ENCODE data around the gene PPIA.
"Not testable (repeated sequence)": the region's sequence is repeated elsewhere in the genome, so short reads cannot be mapped to it uniquely, and the experiment has no call there.

The PPIA gene

DNA sequence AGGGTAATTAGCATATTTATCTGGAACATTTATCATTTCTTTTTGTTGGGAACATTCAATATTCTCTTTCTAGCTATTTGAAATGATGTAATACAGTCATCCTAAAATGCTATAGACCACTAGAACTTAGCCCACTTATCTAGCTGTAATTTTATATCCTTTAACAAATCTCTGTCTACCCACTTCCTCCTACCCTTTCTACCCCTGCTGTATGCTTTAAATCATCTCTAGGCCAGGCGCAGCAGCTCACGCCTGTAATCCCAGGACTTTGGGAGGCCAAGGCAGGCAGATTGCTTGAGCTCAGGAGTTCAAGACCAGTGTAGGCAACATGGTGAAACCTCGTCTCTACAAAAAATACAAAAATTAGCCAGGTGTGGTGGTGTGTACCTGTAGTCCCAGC is 22.0 kb upstream of the PPIA start:
- H3K27ac ChIP-seq (ENCODE audit: low read depth, low read length); H3K27me3 ChIP-seq (ENCODE audit: control insufficient read depth in 1 of 2, insufficient read depth in 2 of 2, low read length in 2 of 2); H3K9ac ChIP-seq (ENCODE audit: low read length): not testable (repeated sequence)

DNA sequence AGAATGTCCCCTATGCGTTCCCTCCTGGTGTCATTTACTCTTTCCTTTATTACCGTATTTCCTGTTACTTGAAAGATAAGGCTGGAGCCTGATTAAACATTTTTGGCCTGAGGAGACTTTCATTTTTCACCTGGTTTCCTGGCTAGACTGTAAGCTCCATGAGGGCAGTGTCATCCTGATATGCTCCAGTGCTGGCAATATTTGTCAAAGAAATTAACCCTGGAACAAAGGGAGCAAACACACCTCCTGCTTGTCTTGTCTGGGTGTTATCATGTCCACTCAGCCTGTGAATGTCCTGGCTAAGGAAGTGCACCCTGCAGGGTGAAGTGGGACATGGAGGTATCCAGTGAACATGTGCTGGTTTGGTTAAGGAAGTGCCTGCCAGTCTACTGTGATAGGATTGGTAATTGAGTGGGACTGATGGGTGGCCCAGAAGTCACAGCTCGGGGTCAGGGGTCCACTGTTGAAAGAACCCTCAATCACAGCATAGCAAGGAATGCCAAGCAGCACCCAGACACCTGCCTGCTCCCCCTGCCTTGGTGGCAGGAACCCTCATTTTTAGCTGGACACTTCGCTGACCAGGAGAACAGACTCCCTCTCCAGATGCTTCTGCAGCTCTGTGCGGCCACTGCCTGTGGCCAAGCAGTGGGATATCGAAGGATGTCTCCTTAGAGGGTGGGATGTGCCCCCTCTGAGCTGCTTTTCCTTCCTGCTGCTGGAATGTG is 20.9 kb upstream of the PPIA start:
- H3K9me3 ChIP-seq (ENCODE audit: low read length), result no peaks in the 10 kb centered on the region
- no peak overlapping the region for H3K9ac ChIP-seq (ENCODE audit: low read length)
- no peaks in the 10 kb centered on the region for H3K36me3 ChIP-seq (ENCODE audit: insufficient read depth, low read length)
- H3K27me3 ChIP-seq (ENCODE audit: control insufficient read depth in 1 of 2, insufficient read depth in 2 of 2, low read length in 2 of 2), result no peaks in the 10 kb centered on the region
- peaks cover 4% of the 10 kb centered on the region for H3K4me1 ChIP-seq (ENCODE audit: insufficient read depth, low read length)
- no peak overlapping the region for H3K4me3 ChIP-seq (ENCODE audit: low read depth in 1 of 2, low read length in 2 of 2)
- H3K27ac ChIP-seq (ENCODE audit: low read depth, low read length), result no peak overlapping the region

More for the DNA sequence above, 22.0 kb upstream of the PPIA start:
- H3K4me3 ChIP-seq (ENCODE audit: low read depth in 1 of 2, low read length in 2 of 2); H3K9me3 ChIP-seq (ENCODE audit: low read length); H3K36me3 ChIP-seq (ENCODE audit: insufficient read depth, low read length): not testable (repeated sequence)
- H3K4me1 ChIP-seq (ENCODE audit: insufficient read depth, low read length), result peaks cover 14% of the 10 kb centered on the region

DNA sequence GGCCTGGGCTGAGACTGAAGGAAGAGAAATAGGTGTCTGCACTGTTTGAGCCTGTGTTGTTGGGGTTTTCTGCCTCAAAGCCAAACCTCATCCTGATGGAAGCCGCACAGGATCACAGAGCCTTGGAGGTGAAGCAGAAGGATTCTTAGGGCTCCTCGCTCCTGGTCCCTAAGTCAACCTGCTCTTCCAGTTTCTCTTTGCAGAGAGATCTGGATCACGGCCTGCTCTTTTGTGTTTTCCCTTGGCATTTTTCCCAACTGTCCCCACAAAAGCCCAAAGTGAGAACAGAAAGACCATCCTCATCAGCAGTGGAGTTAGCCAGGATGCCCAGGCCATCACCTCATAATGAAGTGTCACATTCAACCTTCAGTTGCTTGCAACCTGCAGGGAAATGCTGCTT is 20.3 kb upstream of the PPIA start:
- H3K4me3 ChIP-seq (ENCODE audit: low read depth in 1 of 2, low read length in 2 of 2), result no peak overlapping the region

DNA sequence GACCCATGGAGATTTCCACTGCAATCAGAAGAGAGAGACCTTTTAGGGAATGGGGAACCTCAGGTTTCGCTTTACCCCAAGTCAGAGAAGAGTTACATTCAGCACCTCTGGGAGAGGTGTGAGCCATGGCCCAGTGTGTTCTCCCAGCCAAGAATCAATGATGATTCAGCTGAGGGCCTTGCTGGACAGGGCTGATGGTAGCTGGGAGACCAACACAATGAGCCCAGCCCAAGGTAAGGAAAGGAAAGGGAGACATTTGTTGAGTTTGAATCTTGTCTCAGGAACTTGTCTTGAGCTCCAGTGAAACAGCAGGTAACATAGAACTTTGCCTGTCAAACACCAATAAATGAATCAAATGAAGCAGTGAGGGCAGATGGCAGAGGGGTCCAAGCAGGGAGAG is 14.0 kb upstream of the PPIA start:
- H3K9me3 ChIP-seq (ENCODE audit: low read length), result peaks cover 4% of the 10 kb centered on the region
- H3K27ac ChIP-seq (ENCODE audit: low read depth, low read length), result no peak overlapping the region
- H3K27me3 ChIP-seq (ENCODE audit: control insufficient read depth in 1 of 2, insufficient read depth in 2 of 2, low read length in 2 of 2), result no peaks in the 10 kb centered on the region
- no peaks in the 10 kb centered on the region for H3K4me1 ChIP-seq (ENCODE audit: insufficient read depth, low read length)
- no peak overlapping the region for H3K9ac ChIP-seq (ENCODE audit: low read length)
- no peak overlapping the region for H3K4me3 ChIP-seq (ENCODE audit: low read depth in 1 of 2, low read length in 2 of 2)
- H3K36me3 ChIP-seq (ENCODE audit: insufficient read depth, low read length), result no peaks in the 10 kb centered on the region

More for the DNA sequence above, 20.3 kb upstream of the PPIA start:
- no peak overlapping the region for H3K9ac ChIP-seq (ENCODE audit: low read length)
- H3K27me3 ChIP-seq (ENCODE audit: control insufficient read depth in 1 of 2, insufficient read depth in 2 of 2, low read length in 2 of 2), result no peaks in the 10 kb centered on the region
- no peaks in the 10 kb centered on the region for H3K4me1 ChIP-seq (ENCODE audit: insufficient read depth, low read length)
- H3K9me3 ChIP-seq (ENCODE audit: low read length), result no peaks in the 10 kb centered on the region
- H3K36me3 ChIP-seq (ENCODE audit: insufficient read depth, low read length), result no peaks in the 10 kb centered on the region
- no peak overlapping the region for H3K27ac ChIP-seq (ENCODE audit: low read depth, low read length)

DNA sequence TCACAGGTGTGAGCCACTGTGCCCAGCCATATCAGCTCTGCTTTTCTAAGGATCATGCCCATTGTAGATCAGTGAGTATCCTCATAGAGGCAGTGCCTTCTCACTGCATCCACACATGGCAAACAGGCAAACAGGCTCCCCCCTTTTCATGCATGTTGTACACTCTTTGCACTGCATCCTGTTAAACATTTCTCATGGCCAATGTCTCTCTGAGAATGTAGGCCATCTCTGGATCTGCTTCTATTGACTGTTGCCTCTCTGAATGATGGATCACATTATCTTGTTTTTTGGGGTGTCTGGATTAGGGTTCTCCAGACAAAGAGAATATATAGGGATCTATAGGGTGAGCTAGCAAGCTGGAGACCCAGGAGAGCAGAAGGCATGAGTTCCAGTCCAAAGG is 13.1 kb upstream of the PPIA start:
- no peak overlapping the region for H3K27ac ChIP-seq (ENCODE audit: low read depth, low read length)
- H3K9me3 ChIP-seq (ENCODE audit: low read length), result peaks cover 4% of the 10 kb centered on the region
- H3K4me3 ChIP-seq (ENCODE audit: low read depth in 1 of 2, low read length in 2 of 2), result no peak overlapping the region
- no peak overlapping the region for H3K9ac ChIP-seq (ENCODE audit: low read length)
- H3K36me3 ChIP-seq (ENCODE audit: insufficient read depth, low read length), result no peaks in the 10 kb centered on the region
- H3K27me3 ChIP-seq (ENCODE audit: control insufficient read depth in 1 of 2, insufficient read depth in 2 of 2, low read length in 2 of 2), result no peaks in the 10 kb centered on the region
- no peaks in the 10 kb centered on the region for H3K4me1 ChIP-seq (ENCODE audit: insufficient read depth, low read length)

DNA sequence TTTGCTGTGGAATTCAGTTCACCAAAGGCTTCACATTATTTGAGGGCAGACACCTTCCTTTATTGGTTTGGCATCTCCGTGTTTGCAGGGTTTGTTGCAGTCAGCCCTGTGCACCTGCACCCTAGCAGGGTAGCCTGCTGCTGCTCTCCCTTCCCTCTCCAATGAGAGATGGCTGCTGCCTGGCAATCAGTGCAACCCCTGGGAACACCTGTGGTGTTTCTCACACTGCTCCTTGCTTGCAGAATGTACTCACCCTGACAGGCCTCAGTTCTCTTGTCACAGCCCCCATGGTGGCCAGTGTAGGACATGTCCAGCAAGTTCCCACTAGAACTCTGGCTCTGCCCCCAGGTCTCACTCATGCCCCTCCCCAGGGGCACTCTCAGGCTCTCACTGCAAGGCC is 12.1 kb upstream of the PPIA start:
- Histone ChIP-seq H3K36me3 (ENCODE audit: insufficient read depth, low read length) (no peaks in the 10 kb centered on the region), H3K27me3 (ENCODE audit: control insufficient read depth in 1 of 2, insufficient read depth in 2 of 2, low read length in 2 of 2) (no peaks in the 10 kb centered on the region), H3K4me3 (ENCODE audit: low read depth in 1 of 2, low read length in 2 of 2) (no peak overlapping the region), H3K27ac (ENCODE audit: low read depth, low read length) (no peak overlapping the region), H3K4me1 (ENCODE audit: insufficient read depth, low read length) (no peaks in the 10 kb centered on the region), H3K9me3 (ENCODE audit: low read length) (peaks cover 4% of the 10 kb centered on the region), H3K9ac (ENCODE audit: low read length) (no peak overlapping the region)

DNA sequence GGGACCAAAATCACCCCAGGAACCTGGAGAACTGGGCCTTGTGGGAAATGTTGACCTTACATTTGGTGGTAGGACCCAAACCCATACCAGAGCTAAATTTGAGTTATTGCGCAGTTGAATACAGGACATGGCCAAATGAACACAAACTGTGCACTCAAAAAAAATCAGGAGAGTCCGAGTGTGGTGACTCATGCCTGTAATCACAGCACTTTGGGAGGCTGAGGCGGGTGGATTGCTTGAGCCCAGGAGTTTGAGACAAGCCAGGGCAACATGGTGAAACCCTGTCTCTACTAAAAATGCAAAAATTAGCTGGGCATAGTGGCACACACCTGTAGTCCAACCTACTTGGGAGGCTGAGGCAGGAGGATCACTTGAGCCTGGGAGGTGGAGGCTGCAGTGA is 11.3 kb upstream of the PPIA start:
- H3K4me1 ChIP-seq (ENCODE audit: insufficient read depth, low read length); H3K27me3 ChIP-seq (ENCODE audit: control insufficient read depth in 1 of 2, insufficient read depth in 2 of 2, low read length in 2 of 2); H3K9me3 ChIP-seq (ENCODE audit: low read length); H3K36me3 ChIP-seq (ENCODE audit: insufficient read depth, low read length); H3K27ac ChIP-seq (ENCODE audit: low read depth, low read length); H3K4me3 ChIP-seq (ENCODE audit: low read depth in 1 of 2, low read length in 2 of 2); H3K9ac ChIP-seq (ENCODE audit: low read length): not testable (repeated sequence)

DNA sequence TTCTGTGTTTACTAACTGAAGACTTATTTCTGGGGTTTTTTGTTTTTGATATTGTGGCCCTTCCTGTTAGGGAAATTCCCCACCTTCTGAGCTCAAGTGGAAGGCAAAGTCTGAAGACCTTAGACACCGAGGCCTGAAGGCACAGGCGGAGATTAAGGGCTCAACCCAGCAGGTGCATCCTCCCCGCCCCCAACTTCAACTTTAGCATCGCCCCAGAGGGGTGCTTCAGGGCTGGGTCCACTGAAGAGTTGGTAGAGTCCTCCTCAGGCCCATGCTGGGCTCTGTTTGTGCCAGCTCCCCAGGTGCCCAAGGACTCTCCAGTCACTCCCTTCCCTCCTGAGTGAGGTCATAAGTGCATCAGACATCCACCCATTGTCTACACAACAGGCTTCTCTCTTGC is 9.4 kb upstream of the PPIA start:
- Histone ChIP-seq H3K4me1 (ENCODE audit: insufficient read depth, low read length) (no peaks in the 10 kb centered on the region), H3K9ac (ENCODE audit: low read length) (no peak overlapping the region), H3K27ac (ENCODE audit: low read depth, low read length) (no peak overlapping the region), H3K27me3 (ENCODE audit: control insufficient read depth in 1 of 2, insufficient read depth in 2 of 2, low read length in 2 of 2) (no peaks in the 10 kb centered on the region), H3K4me3 (ENCODE audit: low read depth in 1 of 2, low read length in 2 of 2) (no peak overlapping the region), H3K9me3 (ENCODE audit: low read length) (peaks cover 4% of the 10 kb centered on the region), H3K36me3 (ENCODE audit: insufficient read depth, low read length) (no peaks in the 10 kb centered on the region)

DNA sequence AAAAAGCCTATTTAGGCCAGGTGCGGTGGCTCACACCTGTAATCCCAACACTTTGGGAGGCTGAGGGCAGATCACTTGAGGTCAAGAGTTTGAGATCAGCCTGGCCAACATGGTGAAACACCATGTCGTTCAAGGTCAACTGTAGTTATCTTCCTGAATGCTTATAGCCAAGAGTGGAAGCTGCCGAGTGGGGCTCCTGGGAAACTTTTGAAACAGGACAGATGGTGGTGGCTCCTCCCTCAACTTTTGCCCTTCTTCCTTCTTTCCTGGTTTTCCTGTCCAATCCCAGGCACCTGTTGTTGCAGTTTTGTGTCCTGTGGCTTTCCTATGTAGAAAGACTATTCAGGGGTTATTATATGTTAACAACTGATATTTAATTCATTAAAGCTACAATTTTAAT is 8.7 kb upstream of the PPIA start:
- Histone ChIP-seq H3K4me1 (ENCODE audit: insufficient read depth, low read length) (no peaks in the 10 kb centered on the region), H3K9me3 (ENCODE audit: low read length) (peaks cover 4% of the 10 kb centered on the region), H3K9ac (ENCODE audit: low read length) (no peak overlapping the region), H3K27me3 (ENCODE audit: control insufficient read depth in 1 of 2, insufficient read depth in 2 of 2, low read length in 2 of 2) (no peaks in the 10 kb centered on the region), H3K27ac (ENCODE audit: low read depth, low read length) (no peak overlapping the region), H3K4me3 (ENCODE audit: low read depth in 1 of 2, low read length in 2 of 2) (no peak overlapping the region), H3K36me3 (ENCODE audit: insufficient read depth, low read length) (no peaks in the 10 kb centered on the region)

DNA sequence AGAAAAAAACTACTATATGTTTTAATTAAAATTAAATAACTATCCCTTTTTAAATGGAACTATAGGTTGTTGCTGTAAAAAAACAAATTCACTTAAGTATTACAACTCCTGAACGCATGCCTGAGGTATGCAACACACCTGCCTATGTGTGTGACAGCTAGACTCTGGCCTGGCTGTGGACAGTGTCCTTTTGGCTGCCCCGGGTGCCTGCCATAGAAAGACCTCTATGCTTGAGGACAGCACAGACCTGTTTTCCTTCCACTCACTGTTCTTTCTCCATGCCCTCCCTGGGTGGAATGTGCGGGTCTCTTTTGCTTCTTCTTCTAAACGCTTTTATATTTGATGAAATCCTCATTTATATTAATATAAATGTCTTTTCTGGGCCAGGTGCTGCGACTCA is 6.5 kb upstream of the PPIA start:
- Histone ChIP-seq H3K36me3 (ENCODE audit: insufficient read depth, low read length) (no peaks in the 10 kb centered on the region), H3K4me3 (ENCODE audit: low read depth in 1 of 2, low read length in 2 of 2) (no peak overlapping the region), H3K9ac (ENCODE audit: low read length) (no peak overlapping the region), H3K4me1 (ENCODE audit: insufficient read depth, low read length) (no peaks in the 10 kb centered on the region), H3K27me3 (ENCODE audit: control insufficient read depth in 1 of 2, insufficient read depth in 2 of 2, low read length in 2 of 2) (no peaks in the 10 kb centered on the region), H3K9me3 (ENCODE audit: low read length) (no peaks in the 10 kb centered on the region), H3K27ac (ENCODE audit: low read depth, low read length) (no peak overlapping the region)

DNA sequence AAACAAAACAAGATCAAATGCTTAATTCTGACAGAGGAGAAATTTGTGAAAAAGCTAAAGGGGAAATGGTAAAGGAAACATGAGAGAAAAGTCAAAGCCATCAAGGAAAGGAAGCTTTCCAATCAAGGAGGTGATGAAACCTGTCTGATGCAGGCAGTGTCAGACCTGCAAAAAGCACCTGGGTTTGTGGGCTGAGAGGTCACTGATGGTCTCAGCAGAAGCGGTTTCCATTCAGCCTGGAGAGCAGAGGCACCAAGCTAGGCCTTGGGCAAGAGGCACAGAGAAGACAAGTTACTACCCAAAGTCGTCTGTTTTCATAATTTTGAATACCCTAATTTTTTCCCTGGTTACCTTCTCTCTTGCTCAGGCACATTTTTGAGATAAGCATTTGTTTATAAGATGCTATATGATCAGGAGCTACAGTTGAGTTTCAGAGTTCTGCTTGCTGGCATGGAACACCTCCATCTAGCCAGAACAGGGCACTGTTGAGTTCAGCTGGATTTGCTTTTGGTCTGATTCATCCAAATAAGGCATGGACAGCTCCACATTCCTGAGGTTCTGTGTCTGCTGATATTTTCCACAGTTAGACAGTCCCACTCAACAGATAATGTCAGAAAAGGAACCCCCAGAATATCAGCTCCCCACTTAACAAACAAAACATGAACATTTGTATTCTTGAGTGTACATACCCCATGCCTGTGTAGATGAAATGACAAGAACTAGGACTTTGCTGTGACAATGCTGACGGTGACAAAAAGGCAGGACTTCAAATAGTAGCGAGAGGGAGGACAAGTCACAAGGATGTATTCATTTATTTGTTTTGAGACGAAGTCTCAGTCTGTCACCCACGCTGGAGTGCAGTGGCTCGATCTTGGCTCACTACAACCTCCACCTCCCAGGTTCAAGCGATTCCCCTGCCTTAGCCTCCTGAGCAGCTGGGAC is 4.9 kb upstream of the PPIA start:
- no peaks in the 10 kb centered on the region for H3K9me3 ChIP-seq (ENCODE audit: low read length)
- peaks cover 4% of the 10 kb centered on the region for H3K4me1 ChIP-seq (ENCODE audit: insufficient read depth, low read length)
- no peak overlapping the region for H3K4me3 ChIP-seq (ENCODE audit: low read depth in 1 of 2, low read length in 2 of 2)
- H3K27ac ChIP-seq (ENCODE audit: low read depth, low read length), result no peak overlapping the region
- no peak overlapping the region for H3K9ac ChIP-seq (ENCODE audit: low read length)
- no peaks in the 10 kb centered on the region for H3K27me3 ChIP-seq (ENCODE audit: control insufficient read depth in 1 of 2, insufficient read depth in 2 of 2, low read length in 2 of 2)
- no peaks in the 10 kb centered on the region for H3K36me3 ChIP-seq (ENCODE audit: insufficient read depth, low read length)
